Measurements from ENCODE around the gene F2RL3.
"Not testable (repeated sequence)": the region's sequence is repeated elsewhere in the genome, so short reads cannot be mapped to it uniquely, and the experiment has no call there.

Gene F2RL3

GRCh38 chr19:16934489-16934888 is 45.7 kb downstream of the F2RL3 start:
- no peak for DNase-seq
- no peak overlapping the region for H3K4me3 ChIP-seq
- H3K4me1 ChIP-seq = no peaks in the 10 kb centered on the region
- no peaks in the 10 kb centered on the region for H3K27me3 ChIP-seq
- H3K27ac ChIP-seq = no peak overlapping the region
- intact Hi-C loops (cut with DNase I; ENCODE audit: low total_unique reads) = no loop called here
- H3K9me3 ChIP-seq = peaks cover 0 to 15% (median 2%) of the 10 kb centered on the region in 3 donors
- no peak for TF ChIP-seq CTCF (IDR thresholded peaks at IDR 0.05)
- H3K36me3 ChIP-seq = no peaks in the 10 kb centered on the region

GRCh38 chr19:16936901-16937300 is 48.1 kb downstream of the F2RL3 start:
- peaks cover 0 to 15% (median 0%) of the 10 kb centered on the region in 3 donors for H3K9me3 ChIP-seq
- intact Hi-C loops (cut with DNase I; ENCODE audit: low total_unique reads) = no loop called here

GRCh38 chr19:16937796-16938195 is 49.0 kb downstream of the F2RL3 start:
- H3K27me3 ChIP-seq; H3K36me3 ChIP-seq; H3K4me3 ChIP-seq; H3K27ac ChIP-seq; intact Hi-C loops (cut with DNase I; ENCODE audit: low total_unique reads); H3K4me1 ChIP-seq: not testable (repeated sequence)
- DNase-seq = peak in 1 of 2 donors; percentile 29
- H3K9me3 ChIP-seq = peaks cover 0 to 15% (median 0%) of the 10 kb centered on the region in 3 donors

More at GRCh38 chr19:16936901-16937300, 48.1 kb downstream of the F2RL3 start:
- Histone ChIP-seq H3K27me3 (peaks cover 0 to 3% of the 10 kb centered on the region in 2 donors), H3K4me3 (no peak overlapping the region), H3K27ac (no peak overlapping the region), H3K4me1 (no peaks in the 10 kb centered on the region), H3K36me3 (no peaks in the 10 kb centered on the region)
- no peak for TF ChIP-seq CTCF (IDR thresholded peaks at IDR 0.05)
- no peak for DNase-seq

DNA sequence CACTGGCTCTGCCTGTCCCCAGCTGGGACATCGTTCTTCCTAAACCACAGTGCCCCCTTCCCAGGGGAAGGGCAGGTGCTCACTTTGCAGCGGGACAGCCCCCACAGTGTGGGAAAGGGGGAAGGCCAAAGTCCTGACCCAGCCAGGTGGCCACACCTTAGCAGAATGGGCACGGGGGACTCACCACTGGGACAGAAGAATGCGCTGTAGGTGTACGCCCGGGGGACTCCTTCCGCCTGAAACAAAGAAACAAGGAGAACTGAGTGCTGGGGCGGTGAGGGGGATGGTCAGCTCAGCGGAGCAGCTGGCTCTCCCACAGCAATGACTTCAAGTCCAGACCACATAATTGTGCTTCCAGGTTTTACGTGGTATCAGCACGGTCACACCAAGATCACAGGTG is 49.4 kb downstream of the F2RL3 start:
- peak in 1 of 2 donors; percentile 49 for DNase-seq
- Histone ChIP-seq H3K4me1 (no peaks in the 10 kb centered on the region), H3K4me3 (no peak overlapping the region), H3K9me3 (peaks cover 0 to 15% (median 0%) of the 10 kb centered on the region in 3 donors), H3K27me3 (peaks cover 0 to 3% of the 10 kb centered on the region in 2 donors), H3K36me3 (no peaks in the 10 kb centered on the region), H3K27ac (no peak overlapping the region)
- intact Hi-C loops (cut with DNase I; ENCODE audit: low total_unique reads) = no loop called here
- TF ChIP-seq CTCF (IDR thresholded peaks at IDR 0.05) = no peak

GRCh38 chr19:16940063-16940462 is 51.3 kb downstream of the F2RL3 start:
- H3K4me3 ChIP-seq; H3K27me3 ChIP-seq; H3K36me3 ChIP-seq; H3K4me1 ChIP-seq; H3K9me3 ChIP-seq; intact Hi-C loops (cut with DNase I; ENCODE audit: low total_unique reads); H3K27ac ChIP-seq: not testable (repeated sequence)
- peak in 1 of 2 donors; percentile 4 for DNase-seq

GRCh38 chr19:16940626-16941025 is 51.8 kb downstream of the F2RL3 start:
- intact Hi-C loops (cut with DNase I; ENCODE audit: low total_unique reads) = no loop called here
- Histone ChIP-seq H3K4me1 (no peaks in the 10 kb centered on the region), H3K9me3 (no peaks in the 10 kb centered on the region), H3K27ac (no peak overlapping the region), H3K27me3 (peaks cover 0 to 7% of the 10 kb centered on the region in 2 donors), H3K4me3 (no peak overlapping the region), H3K36me3 (no peaks in the 10 kb centered on the region)
- TF ChIP-seq CTCF (IDR thresholded peaks at IDR 0.05) = no peak
- peak in 1 of 2 donors; percentile 34 for DNase-seq
